SU-DHL-6 (cell line): ENCODE measurements around the gene NEURL1B.

Source experiments
- H2AFZ ChIP-seq: fragments of 200-600 bp; sonication (generic); 2 replicates; pipeline ENCODE4 v1.6.1; 2014; ENCODE audit warnings: low read depth, mild to moderate bottlenecking, moderate library complexity, mixed read lengths, antibody characterized with exemption, low read length; ENCODE audit not compliant: severe bottlenecking
- H3F3A ChIP-seq: fragments of 200-600 bp; shearing (Covaris generic); 2 replicates; pipeline ENCODE4 v1.6.0; 2016; ENCODE audit warnings: antibody characterized with exemption, mild to moderate bottlenecking; ENCODE audit not compliant: insufficient read depth
- H3K27ac ChIP-seq: fragments of 200-600 bp; sonication (generic); 2 replicates; pipeline ENCODE4 v1.5.1; 2016; ENCODE audit warnings: low read depth, mild to moderate bottlenecking, low read length, moderate library complexity, mixed read lengths
- H3K27me3 ChIP-seq: fragments of 200-600 bp; sonication (generic), shearing (Covaris generic); 2 replicates; pipeline ENCODE4 v1.6.0; 2014; ENCODE audit warnings: mild to moderate bottlenecking, low read length
- H3K36me3 ChIP-seq: fragments of 200-600 bp; sonication (generic); 2 replicates; pipeline ENCODE4 v1.6.1; 2014; ENCODE audit warnings: mild to moderate bottlenecking, low read length, mixed read lengths
- H3K4me2 ChIP-seq: fragments of 300-600, 200-600 bp; shearing (Covaris generic), sonication (generic); 2 replicates; pipeline ENCODE4 v1.6.0; 2014; ENCODE audit warnings: low read length, low read depth, mild to moderate bottlenecking; ENCODE audit not compliant: poor library complexity, severe bottlenecking
- H3K4me3 ChIP-seq: fragments of 200-600 bp; sonication (generic); 2 replicates; pipeline ENCODE4 v1.5.1; 2014; ENCODE audit warnings: antibody characterized with exemption, low read length, mild to moderate bottlenecking, mixed read lengths; ENCODE audit not compliant: insufficient read depth, poor library complexity, severe bottlenecking
- H3K79me2 ChIP-seq: fragments of 200-600 bp; sonication (generic); 2 replicates; pipeline ENCODE4 v1.6.1; 2014; ENCODE audit warnings: mild to moderate bottlenecking, low read length, moderate library complexity; ENCODE audit not compliant: insufficient read depth
- H3K9ac ChIP-seq: fragments of 200-600 bp; sonication (generic); 2 replicates; pipeline ENCODE4 v1.7.0; 2014; ENCODE audit warnings: mild to moderate bottlenecking, low read length
- H3K9me2 ChIP-seq: fragments of 200-600 bp; sonication (generic); replicated peaks from 2 replicates; pipeline ENCODE4 v1.6.1; 2014; ENCODE audit warnings: low read length; ENCODE audit not compliant: insufficient read depth
- H3K9me3 ChIP-seq: fragments of 200-600 bp; sonication (generic); 2 replicates; pipeline ENCODE4 v1.6.1; 2014; ENCODE audit warnings: low read length, mixed read lengths; ENCODE audit not compliant: insufficient read depth
- H4K20me1 ChIP-seq: fragments of 200-600 bp; sonication (generic); 2 replicates; pipeline ENCODE4 v1.6.1; 2014; ENCODE audit warnings: low read depth, mild to moderate bottlenecking, antibody characterized with exemption, low read length, moderate library complexity, mixed read lengths
- CTCF ChIP-seq: fragments of 200-600 bp; sonication (generic); IDR thresholded peaks from one replicate; pipeline ENCODE4 v1.5.1; 2017; ENCODE audit warnings: antibody characterized with exemption, mild to moderate bottlenecking, low read length, moderate library complexity; ENCODE audit not compliant: insufficient read depth, poor library complexity, severe bottlenecking
- EZH2phosphoT487 ChIP-seq: fragments of 200-600 bp; sonication (generic), shearing (Covaris generic); conservative IDR thresholded peaks from 2 replicates; pipeline ENCODE4 v1.6.1; 2018; ENCODE audit warnings: mild to moderate bottlenecking, antibody characterized with exemption, low read length, moderate library complexity, mixed read lengths

NEURL1B gene

GRCh38 chr5:172713113-172713808, 72.2 kb downstream of the NEURL1B start:
- Histone ChIP-seq H3K27ac (no peak overlapping the region), H3K9ac (no peak overlapping the region)

GRCh38 chr5:172713809-172714490, 72.9 kb downstream of the NEURL1B start:
- no peak overlapping the region for H3K27ac ChIP-seq
- H3K27me3 ChIP-seq = no peaks in the 10 kb centered on the region
- H2AFZ ChIP-seq = no peak overlapping the region
- H3K9me3 ChIP-seq = no peaks in the 10 kb centered on the region
- no peaks in the 10 kb centered on the region for H3K36me3 ChIP-seq
- no peaks in the 10 kb centered on the region for H3K9me2 ChIP-seq
- H3K4me3 ChIP-seq = no peak overlapping the region
- H4K20me1 ChIP-seq = no peaks in the 10 kb centered on the region
- no peaks in the 10 kb centered on the region for H3K79me2 ChIP-seq
- H3K4me2 ChIP-seq = no peak overlapping the region
- H3K9ac ChIP-seq = no peak overlapping the region
- no peak for TF ChIP-seq EZH2phosphoT487
- TF ChIP-seq CTCF = no peak
- H3F3A ChIP-seq = no peaks in the 10 kb centered on the region

More at GRCh38 chr5:172713113-172713808, 72.2 kb downstream of the NEURL1B start:
- no peak overlapping the region for H3K4me3 ChIP-seq
- H3K9me2 ChIP-seq = no peaks in the 10 kb centered on the region
- H4K20me1 ChIP-seq = no peaks in the 10 kb centered on the region
- no peaks in the 10 kb centered on the region for H3K36me3 ChIP-seq
- H3K4me2 ChIP-seq = no peak overlapping the region
- TF ChIP-seq CTCF = peak; percentile 80
- no peak for TF ChIP-seq EZH2phosphoT487
- no peaks in the 10 kb centered on the region for H3K9me3 ChIP-seq
- no peaks in the 10 kb centered on the region for H3K79me2 ChIP-seq
- H3F3A ChIP-seq = no peaks in the 10 kb centered on the region
- no peak overlapping the region for H2AFZ ChIP-seq
- no peaks in the 10 kb centered on the region for H3K27me3 ChIP-seq

GRCh38 chr5:172714491-172715420, 73.7 kb downstream of the NEURL1B start:
- no peaks in the 10 kb centered on the region for H4K20me1 ChIP-seq
- H3K9ac ChIP-seq = no peak overlapping the region
- no peaks in the 10 kb centered on the region for H3F3A ChIP-seq
- H3K4me2 ChIP-seq = no peak overlapping the region
- no peak overlapping the region for H3K4me3 ChIP-seq
- no peak overlapping the region for H3K27ac ChIP-seq
- no peak overlapping the region for H2AFZ ChIP-seq
- H3K9me3 ChIP-seq = no peaks in the 10 kb centered on the region
- TF ChIP-seq EZH2phosphoT487 (no peak), CTCF (peak; percentile 50)
- H3K27me3 ChIP-seq = no peaks in the 10 kb centered on the region
- no peaks in the 10 kb centered on the region for H3K79me2 ChIP-seq
- no peaks in the 10 kb centered on the region for H3K36me3 ChIP-seq
- no peaks in the 10 kb centered on the region for H3K9me2 ChIP-seq
